Neuron (in vitro differentiated cells): Measurements from ENCODE around the gene OR10A6.

Experiments used
- H2AFZ ChIP-seq: one replicate; pipeline ENCODE4 v1.6.1; 2013; ENCODE audit warnings: low read depth, mild to moderate bottlenecking, inconsistent platforms, low read length, moderate library complexity
- H3K27me3 ChIP-seq: one replicate; pipeline ENCODE4 v1.6.1; 2013; ENCODE audit warnings: low read length; ENCODE audit not compliant: insufficient read depth
- H3K36me3 ChIP-seq: one replicate; pipeline ENCODE4 v1.6.1; 2013; ENCODE audit warnings: low read length; ENCODE audit not compliant: insufficient read depth
- H3K4me1 ChIP-seq: one replicate; pipeline ENCODE4 v1.6.1; 2013; ENCODE audit warnings: low read length; ENCODE audit not compliant: insufficient read depth
- H3K4me3 ChIP-seq: 2 replicates; pipeline ENCODE4 v1.5.1; 2013; ENCODE audit warnings: mild to moderate bottlenecking, low read length, moderate library complexity
- H3K9me3 ChIP-seq: one replicate; pipeline ENCODE4 v1.6.1; 2013; ENCODE audit warnings: low read length

OR10A6 gene

GRCh38 chr11:7890417-7891172 is 40.5 kb downstream of the OR10A6 start:
- Histone ChIP-seq H3K4me1 (peaks cover 37% of the 10 kb centered on the region), H3K36me3 (no peaks in the 10 kb centered on the region), H2AFZ (peak overlapping the region; percentile 60), H3K4me3 (no peak overlapping the region), H3K9me3 (no peaks in the 10 kb centered on the region), H3K27me3 (no peaks in the 10 kb centered on the region)

GRCh38 chr11:7889985-7890384 is 41.1 kb downstream of the OR10A6 start:
- Histone ChIP-seq H3K4me3 (no peak overlapping the region), H3K27me3 (no peaks in the 10 kb centered on the region), H2AFZ (peak overlapping the region; percentile 60), H3K4me1 (peaks cover 31% of the 10 kb centered on the region), H3K9me3 (no peaks in the 10 kb centered on the region), H3K36me3 (no peaks in the 10 kb centered on the region)

GRCh38 chr11:7882860-7883259 is 48.2 kb downstream of the OR10A6 start:
- no peaks in the 10 kb centered on the region for H3K4me1 ChIP-seq
- no peak overlapping the region for H3K4me3 ChIP-seq
- no peaks in the 10 kb centered on the region for H3K9me3 ChIP-seq
- no peak overlapping the region for H2AFZ ChIP-seq
- no peaks in the 10 kb centered on the region for H3K36me3 ChIP-seq
- no peaks in the 10 kb centered on the region for H3K27me3 ChIP-seq
